NCI-H146 treated with DMSO at 0.1 percent for 48 hours (cell line): ENCODE data around the gene GPBAR1.

Source experiments
- DNase-seq: peaks from one replicate; lab custom pipeline; 2025; ENCODE audit not compliant: unreplicated experiment; lab: John Stamatoyannopoulos, UW

GPBAR1 gene

DNA sequence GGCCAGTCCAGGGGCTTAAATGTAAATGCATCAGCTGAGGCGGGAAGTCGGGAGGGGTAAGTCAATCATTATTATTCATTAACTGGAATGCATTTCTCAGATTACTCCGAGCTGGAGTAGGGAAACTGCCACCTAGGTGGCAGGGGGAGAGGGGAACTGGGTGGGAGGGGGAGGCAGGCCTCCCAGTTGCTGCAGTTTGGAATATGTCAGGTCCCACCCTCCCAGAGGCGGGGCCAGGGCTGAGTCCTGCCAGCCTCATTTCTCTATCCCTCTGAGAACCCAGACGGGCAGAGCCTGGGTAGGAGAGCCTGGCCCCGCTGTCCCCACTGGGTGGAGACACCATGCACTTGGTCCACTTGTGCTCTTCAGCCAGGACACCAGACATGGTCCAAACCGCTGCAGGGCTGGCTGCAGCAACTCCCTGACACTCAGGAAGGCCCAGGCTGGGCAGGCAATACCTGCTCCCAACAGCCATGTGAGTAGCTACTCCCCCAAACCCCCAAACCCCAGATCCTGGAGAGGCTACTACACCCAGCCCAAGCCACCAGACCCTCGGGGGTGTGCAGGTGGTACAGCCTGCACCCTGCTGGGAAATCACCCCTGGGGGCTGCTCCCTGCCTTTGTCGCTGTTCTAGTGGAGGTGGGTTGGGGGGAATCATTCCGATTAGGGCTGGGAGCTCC, at the start of gene GPBAR1:
TSS of gene GPBAR1 (plus strand) at position 274 of the 681 bp plus-strand sequence. CDS start 1,710 bp downstream, outside the sequence.
- DNase-seq, result peak; percentile 8

- DNase-seq, result no peak
Measured at GRCh38 chr2:218214116-218214515, 46.7 kb upstream of the GPBAR1 start.

DNA sequence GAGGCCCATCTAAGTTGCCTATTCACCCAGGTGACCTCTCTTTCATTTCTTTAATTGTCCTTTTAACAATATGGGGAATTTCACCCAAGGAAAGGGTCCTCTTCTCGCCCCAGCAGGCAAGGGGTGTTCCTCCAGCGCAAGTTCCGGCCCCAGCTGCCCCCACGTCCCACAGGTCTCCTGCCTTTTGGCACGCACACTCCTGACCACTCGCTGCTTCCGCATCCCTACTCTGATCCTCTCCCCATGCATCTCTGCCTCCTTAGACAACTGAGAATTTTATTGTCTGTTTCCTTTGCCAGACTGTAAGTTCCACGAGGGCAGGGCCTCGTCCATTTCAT, 44.5 kb upstream of the GPBAR1 start:
- DNase-seq, result no peak

- peak; percentile 63 for DNase-seq
Measured at GRCh38 chr2:218216674-218217359, 44.0 kb upstream of the GPBAR1 start, which contains the start of gene ARPC2. Gene ARPC2 (plus strand): TSS chr2:218217189. CDS start chr2:218217471, 282 bp downstream.

- DNase-seq, result no peak
Measured at GRCh38 chr2:218217360-218218267, 43.2 kb upstream of the GPBAR1 start.

DNA sequence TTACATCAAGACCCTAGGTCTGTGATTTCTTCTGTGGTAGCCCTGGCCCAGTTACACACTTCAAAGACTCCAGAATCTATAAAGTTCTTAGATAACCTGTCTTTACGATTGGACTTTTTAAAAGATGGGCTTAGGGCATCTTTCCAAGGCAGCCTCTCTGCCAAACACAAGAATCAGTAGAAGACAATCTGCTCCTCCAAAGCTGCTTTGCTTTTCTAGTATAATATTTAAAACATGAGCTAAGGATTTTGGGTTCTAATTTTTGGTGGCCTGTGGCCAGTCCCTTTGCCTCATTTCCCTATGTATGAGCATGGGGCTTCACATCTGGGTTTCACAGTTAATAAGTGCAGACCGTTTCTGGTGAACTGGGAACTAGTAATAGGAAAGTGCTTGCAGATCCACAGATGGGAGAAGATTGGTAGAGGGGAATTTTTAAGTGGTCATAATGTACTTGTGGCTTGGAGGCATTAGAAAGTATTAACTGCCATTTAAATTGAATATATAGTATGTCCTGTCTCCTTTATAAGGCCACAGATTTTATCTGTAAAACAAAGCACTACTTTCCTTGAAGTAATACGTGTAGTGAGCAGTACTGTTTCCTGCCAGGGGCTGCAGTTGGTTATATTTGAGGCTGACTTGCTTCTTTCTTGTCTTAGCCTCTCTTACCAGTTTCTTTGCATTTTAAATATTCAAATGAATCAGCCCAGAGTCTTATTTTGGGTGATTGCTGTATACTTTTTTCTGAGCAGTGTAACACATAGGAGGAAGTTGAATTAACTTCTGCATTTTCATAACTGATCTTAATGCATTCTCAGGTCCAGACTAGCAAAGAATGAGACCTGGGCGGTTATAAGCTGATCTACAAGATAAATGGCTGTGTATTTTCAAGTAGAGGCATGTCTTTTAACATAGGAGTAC, 42.3 kb upstream of the GPBAR1 start:
- DNase-seq, result no peak

GRCh38 chr2:218219934-218220333, 40.9 kb upstream of the GPBAR1 start:
- DNase-seq, result no peak

GRCh38 chr2:218221000-218221399, 39.8 kb upstream of the GPBAR1 start:
- DNase-seq, result no peak

- DNase-seq, result peak; percentile 25
Measured at GRCh38 chr2:218223046-218223445, 37.8 kb upstream of the GPBAR1 start.

DNA sequence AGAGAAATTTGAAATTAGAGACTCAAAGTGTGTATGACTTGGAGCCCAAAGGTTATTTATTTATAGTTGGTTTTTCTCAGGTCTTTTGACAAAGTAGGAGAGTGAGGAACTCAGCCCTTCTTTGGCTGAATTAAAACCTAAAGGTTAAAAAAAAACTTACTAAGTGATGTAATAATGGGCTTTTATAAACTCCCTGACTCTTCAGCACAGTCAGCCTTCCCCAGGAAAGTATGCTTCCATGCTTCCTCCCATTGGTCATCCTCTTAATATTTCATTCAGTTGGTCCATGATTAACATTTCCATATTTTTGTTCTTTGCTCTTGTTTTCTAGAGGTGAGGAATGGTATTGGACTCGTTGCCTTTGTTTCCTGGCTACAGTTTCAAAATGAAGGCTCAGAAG, 36.6 kb upstream of the GPBAR1 start:
- DNase-seq, result no peak

DNA sequence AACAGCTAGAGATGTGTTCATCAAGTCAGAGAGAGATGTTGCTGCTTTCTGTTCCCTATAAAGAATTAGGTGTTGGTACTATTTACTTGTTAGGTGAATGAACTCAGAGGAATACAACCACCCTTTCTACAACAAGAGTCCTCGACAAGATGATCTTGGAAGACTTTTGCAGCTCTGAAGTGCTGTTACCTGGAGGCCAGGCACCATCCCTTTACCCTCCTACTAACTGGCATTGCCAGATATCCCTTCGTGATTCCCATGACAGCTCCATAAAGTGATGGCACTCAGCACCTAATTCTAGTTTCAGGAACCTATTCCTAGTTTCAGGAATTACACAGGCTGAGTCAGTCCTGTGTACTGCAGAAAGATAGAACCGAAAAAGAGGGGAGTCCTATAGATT, 33.9 kb upstream of the GPBAR1 start:
- no peak for DNase-seq

DNA sequence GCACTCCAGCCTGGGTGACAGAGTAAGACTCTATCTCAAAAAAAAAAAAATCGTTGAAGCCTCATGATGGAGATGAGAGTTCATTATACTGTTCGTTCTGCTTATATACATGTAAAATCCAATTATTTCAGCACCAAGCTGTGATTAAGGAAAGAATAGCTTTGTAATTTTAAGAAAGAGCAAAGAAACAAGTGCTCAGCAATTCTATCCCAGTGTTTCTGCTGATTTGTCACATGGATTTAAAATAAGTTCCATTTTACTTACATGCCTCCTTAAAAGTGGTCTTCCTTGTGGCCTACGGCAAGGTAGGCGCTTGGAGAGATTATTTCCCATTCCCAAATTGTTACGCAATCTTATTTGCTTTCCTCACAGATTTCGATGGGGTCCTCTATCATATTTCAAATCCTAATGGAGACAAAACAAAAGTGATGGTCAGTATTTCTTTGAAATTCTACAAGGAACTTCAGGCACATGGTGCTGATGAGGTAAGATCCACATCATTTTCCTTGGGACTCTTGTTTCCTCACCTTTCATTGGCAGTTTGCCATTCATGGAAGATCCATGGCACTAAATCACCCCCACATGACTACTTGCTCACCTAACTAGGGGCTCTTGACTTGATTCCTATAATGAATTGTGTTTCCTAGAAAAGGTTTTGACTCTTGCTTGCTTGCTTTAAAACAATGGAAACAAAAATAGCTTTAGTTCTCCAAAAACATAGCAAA, 32.3 kb upstream of the GPBAR1 start:
- DNase-seq, result no peak

DNA sequence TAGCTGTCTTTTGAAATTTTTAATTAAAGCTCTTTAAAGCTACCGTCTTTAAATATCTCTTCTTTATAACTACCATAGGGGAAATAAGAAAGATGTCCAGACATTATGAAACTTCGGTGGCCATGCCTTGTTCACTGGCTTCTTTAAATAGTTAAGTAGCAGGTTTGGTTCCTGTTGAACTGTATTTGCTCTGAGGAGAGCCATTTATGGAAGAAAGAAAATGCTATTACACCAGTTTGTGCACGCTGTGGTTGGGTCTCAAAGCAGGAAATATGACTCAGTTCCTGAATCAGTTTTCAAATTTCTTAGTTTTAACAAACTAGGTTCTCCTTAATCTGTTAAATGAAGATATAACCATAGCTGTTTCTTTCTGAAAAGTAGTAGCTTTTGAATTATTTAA, 31.6 kb upstream of the GPBAR1 start:
- no peak for DNase-seq

DNA sequence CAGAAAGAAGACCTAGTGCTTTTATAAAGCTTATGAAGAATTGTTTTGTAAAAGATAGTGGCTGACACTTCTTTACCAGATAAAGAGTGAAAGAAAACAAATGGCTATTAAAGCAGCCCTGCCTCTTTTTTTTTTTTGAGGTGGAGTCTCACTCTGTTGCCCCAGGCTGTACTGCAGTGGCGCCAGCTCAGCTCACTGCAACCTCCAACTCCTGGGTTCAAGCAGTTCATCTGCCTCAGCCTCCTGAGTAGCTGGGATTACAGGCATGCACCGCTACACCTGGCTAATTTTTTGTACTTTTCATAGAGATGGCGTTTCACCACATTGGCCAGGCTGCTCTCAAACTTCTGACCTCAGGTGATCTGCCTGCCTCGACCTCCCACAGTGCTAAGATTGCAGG, 31.0 kb upstream of the GPBAR1 start:
- no peak for DNase-seq

DNA sequence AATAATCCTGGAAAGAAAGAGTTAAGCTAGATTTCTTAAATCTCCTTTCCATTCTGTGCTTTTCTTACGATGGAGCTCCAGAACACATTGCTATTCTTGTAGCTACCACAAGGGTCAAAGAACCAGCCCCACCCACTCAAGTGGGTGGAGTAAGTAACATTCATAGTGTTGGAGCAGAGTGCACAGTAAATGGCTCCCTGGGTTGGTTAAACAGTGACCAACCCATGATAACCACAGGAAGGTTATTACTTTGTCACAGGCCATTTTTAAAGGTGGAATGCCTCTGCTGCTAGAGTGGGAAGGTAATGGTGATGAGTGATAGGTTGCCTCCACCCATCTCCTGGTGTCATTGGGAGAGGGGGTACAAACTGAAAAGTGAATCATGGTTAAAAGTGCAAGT, 29.9 kb upstream of the GPBAR1 start:
- no peak for DNase-seq

DNA sequence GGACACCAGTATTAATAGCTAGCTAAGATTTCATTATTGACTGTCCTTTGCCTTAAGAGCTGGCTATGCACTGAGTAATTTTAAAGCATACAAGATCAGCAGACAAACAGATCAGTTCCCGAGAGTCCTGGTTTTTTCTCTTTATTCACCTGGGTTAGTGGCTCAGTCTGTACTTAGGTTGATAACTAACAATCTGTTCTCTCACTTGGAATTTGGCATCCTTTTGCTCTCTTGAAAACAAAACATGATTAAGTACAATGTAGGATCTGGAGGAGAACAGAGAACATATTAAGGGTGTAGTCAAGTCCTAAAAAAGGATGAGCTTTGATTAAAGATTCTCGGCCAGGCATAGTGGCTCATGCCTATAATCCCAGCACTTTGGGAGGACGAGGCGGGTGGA, 27.3 kb upstream of the GPBAR1 start:
- no peak for DNase-seq

DNA sequence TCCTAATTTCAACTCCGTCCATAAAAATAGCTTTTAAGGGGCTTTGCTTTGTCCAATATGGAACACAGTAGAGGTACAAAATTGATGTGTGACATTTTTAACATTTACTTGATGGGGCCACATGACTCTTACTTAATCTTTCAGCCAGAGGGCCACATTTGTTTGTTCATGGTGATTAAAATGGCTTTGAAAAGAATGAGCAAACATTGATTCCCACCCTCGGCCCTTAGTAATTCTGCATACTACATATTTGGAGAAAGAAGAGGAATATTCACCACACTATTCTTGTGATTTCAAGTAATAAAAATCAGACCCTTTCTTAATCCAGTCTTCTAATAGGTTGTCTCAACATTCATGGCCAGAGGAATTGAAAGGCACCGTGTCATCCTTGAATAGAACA, 26.3 kb upstream of the GPBAR1 start:
- DNase-seq, result no peak

DNA sequence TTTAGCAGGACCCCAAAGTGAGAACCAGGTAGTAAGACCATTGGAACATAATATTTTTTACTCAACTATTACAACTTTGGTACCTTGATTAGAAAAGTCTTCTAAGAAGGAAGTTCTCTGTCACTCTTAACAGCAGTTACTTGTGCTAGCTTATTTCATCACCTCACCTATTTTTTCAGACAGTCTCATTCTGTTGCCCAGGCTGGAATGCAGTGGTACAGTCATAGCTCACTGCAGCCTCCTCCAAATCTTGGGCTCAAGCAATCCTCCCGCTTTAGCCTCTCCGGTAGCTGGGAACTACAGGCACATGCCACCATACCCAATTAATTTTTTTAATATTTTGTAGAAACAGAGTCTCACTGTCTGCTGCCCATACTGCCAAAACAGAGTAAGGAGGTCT, 25.8 kb upstream of the GPBAR1 start:
- no peak for DNase-seq

- DNase-seq, result no peak
Measured at GRCh38 chr2:218236829-218237228, 24.0 kb upstream of the GPBAR1 start.

DNA sequence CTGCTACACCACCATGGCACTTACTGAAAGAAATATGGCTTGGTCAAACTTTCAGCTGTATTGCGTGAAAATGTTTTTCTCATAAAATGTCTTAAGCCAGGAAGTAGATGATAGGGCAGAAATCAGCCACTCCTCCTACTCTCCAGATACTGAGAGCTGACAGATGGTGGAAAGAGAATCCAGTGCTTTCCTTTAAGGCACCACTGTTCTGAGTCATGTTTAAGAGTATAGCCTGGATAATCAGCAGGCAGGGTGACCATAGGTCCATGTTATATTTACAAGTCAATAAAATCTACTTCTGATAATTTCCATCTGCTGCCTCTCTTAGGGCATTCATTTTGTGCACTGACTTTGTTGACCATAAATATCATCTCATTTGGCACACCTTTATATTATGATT, 21.9 kb upstream of the GPBAR1 start:
- DNase-seq, result no peak
